ENCODE measurements around the gene PCBP4.
"Not testable (repeated sequence)": the region's sequence is repeated elsewhere in the genome, so short reads cannot be mapped to it uniquely, and the experiment has no call there.

The PCBP4 gene

DNA sequence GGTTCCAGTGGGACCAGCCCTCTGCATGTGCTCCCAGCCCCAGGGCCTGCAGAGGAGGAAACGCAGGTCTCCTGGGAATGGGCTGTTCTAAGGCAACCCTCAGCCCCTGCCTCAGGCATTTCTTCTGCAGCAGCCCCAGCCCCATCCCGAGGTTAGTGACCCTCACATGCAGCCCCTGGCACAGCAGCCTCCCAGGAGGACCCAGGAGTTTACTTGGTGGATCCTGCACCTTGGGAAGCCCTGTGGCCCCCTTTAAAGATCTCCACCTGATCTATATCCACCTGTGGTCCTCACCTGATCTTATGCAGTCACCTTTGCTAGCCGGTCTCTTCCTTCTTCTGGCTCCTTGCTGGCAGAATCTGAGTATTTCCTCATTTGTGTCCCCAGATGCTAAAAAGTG lies 38.3 kb downstream of the PCBP4 start:
- not testable (repeated sequence) for DNase-seq (ENCODE audit: insufficient read length, low spot score); FAIRE-seq

DNA sequence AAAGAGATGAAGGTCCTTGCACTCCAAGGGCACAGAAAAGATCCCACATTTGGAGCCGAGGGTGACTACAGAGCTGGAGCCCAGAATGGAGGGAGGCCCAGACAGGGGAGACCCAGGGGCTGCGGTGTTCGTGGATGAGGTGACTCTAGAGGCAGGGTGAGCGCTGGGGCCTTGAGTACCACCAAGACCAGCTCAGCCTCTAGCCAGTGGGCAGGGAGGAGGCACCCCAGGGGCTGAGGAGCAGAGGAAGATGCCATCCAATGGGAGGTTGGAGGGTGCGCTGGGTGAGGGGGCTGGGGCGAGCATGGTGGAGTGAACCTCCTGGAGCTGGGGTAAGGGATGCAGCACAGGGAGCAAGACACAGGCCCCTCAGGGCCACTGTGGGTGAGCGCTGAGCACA lies 38.8 kb downstream of the PCBP4 start:
- FAIRE-seq (no peak), DNase-seq (ENCODE audit: insufficient read length, low spot score) (no peak)

GRCh38 chr3:51927061-51927977 lies 39.9 kb downstream of the PCBP4 start:
- no peak for FAIRE-seq
- DNase-seq (ENCODE audit: insufficient read length, low spot score): no peak

DNA sequence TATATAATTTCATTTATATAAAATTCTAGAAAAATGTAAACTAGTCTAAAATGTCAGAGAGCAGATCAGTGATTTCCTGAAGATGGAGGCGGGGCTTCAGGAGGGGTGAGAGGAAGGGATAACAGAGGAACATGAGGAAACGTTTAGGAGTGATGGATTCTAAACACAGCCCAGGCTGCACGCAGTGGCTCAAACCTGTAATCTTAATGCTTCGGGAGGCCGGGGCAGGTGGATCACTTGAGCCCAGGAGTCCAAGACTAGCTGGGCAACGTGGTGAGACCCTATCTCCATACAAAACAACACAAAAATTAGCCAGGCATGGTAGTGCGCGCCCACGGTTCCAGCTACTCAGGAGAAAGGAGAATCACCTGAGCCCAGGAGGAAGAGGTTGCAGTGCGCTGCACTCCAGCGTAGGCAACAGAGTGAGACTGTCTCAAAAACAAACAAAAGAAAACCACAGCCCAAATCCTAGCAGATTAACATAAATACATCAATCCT lies 46.1 kb downstream of the PCBP4 start:
- no peak for DNase-seq (ENCODE audit: insufficient read length, low spot score)
- FAIRE-seq: no peak

DNA sequence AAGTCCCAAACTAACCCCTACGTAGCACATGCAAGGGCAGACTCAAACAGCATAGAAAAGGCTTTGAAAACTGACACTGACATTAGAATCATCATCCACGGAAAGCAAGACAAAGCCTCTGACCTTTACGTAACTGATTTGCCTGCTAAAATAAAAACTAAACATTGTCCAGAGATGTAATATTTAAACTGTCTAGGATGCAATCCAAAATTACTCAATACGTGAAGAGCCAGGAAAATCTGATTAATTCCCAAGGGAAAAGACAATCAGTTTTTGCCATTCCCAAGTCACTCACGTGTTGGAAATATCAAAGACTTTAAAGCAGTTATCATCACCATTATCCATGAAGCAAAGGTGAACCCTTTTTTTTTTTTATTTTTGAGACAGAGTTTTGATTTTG lies 50.8 kb downstream of the PCBP4 start:
- FAIRE-seq (no peak), DNase-seq (ENCODE audit: insufficient read length, low spot score) (no peak)

- FAIRE-seq: no peak
- no peak for DNase-seq (ENCODE audit: insufficient read length, low spot score)
Measured at GRCh38 chr3:51908026-51908425, 59.2 kb downstream of the PCBP4 start.

Measured in GM19239 (cell line).